8988T (cell line): Measurements from ENCODE around the gene RAB3C.
"Not testable (repeated sequence)": the region's sequence is repeated elsewhere in the genome, so short reads cannot be mapped to it uniquely, and the experiment has no call there.

Experiments used
- DNase-seq: peaks from one replicate; pipeline ENCODE4 v3.0.0; 2011

Gene RAB3C

GRCh38 chr5:58680503-58680902, 97.6 kb downstream of the RAB3C start:
- no peak for DNase-seq

- DNase-seq: no peak
These were observed 99.1 kb downstream of the RAB3C start for GRCh38 chr5:58681943-58682342.

DNA sequence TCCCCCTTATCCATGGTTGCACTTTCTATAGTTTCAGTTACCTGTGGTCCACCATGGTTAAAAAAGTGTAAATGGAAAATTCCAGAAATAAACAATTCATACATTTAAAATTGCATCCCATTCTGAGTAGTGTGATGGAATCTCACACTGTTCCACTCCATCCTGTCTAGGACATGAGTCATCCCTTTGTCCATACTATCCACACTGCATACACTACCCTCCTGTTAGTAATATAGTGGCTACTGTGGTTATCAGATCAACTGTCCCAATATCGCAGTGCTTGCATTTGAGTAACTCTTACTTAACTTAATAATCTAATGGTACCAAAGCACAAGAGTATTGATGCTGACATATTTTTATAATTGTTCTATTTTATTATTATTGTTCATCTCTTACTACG, 100.7 kb downstream of the RAB3C start:
- DNase-seq: no peak

- no peak for DNase-seq
These were observed 104.2 kb downstream of the RAB3C start for GRCh38 chr5:58687079-58687478.

- DNase-seq: no peak
These were observed 104.7 kb downstream of the RAB3C start for GRCh38 chr5:58687595-58687994.

DNA sequence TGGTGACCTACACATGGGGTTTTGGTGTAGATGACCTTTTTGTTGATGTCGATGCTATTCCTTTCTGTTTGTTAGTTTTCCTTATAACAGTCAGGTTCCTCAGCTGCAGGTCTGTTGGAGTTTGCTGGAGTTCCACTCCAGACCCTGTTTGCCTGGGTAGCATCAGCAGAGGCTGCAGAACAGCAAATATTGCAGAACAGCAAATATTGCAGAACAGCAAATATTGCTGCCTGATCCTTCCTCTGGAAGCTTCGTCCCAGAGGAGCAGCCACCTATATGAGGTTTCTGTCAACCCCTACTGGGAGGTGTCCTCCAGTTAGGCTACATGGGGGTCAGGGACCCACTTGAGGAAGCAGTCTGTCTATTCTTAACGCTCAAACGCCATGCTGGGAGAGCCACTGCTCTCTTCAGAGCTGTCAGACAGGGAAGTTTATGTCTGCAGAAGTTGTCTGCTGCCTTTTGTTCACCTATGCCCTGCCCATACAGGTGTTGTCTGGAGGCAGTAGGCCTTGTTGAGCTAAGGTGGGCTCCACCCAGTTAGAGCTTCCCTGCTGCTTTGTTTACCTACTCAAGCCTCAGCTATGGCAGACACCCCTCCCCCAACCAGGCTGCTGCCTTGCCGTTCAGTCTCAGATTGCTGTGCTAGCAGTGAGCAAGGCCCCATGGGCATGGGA, 116.3 kb downstream of the RAB3C start:
- DNase-seq: not testable (repeated sequence)

DNA sequence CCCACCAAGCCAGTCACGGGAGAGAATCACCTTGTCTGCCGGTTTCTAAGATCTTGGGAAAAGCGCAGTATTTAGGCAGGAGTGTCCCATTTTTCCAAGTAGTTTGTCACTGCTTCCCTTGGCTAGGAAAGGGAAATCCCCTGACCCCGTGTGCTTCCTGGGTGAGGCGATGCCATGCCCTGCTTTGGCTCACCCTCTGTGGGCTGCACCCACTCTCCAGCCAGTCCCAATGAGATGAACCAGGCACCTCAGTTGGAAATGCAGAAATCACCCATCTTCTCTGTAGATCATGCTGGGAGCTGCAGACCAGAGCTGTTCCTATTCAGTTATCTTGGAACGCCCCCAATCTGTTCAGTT, 116.9 kb downstream of the RAB3C start:
- no peak for DNase-seq

GRCh38 chr5:58703925-58704555, 121.2 kb downstream of the RAB3C start:
- no peak for DNase-seq

DNA sequence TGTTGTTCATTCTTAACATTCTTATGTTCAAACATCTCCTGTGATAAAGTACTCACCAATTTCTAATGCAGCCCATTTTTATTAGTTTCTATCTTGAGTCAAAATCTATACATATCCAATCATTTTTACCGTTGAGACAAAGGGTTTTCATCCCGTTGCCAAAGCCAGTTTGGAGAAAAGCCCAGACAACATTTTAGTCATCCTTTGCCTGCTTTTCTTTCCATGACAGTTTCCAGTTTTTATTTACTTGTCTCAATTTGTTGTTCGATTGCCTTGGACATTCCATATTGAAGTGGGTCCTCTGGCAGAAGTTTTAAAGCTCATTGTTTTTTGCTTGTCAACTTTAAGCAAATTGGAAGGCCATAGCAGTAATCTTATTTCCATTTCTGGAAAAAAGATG, 123.9 kb downstream of the RAB3C start:
- DNase-seq: no peak

GRCh38 chr5:58708456-58708855, 125.6 kb downstream of the RAB3C start:
- no peak for DNase-seq

GRCh38 chr5:58710425-58710824, 127.5 kb downstream of the RAB3C start:
- DNase-seq: not testable (repeated sequence)

- DNase-seq: no peak
These were observed 128.0 kb downstream of the RAB3C start for GRCh38 chr5:58710871-58711270.

- no peak for DNase-seq
These were observed 129.1 kb downstream of the RAB3C start for GRCh38 chr5:58711965-58712364.

DNA sequence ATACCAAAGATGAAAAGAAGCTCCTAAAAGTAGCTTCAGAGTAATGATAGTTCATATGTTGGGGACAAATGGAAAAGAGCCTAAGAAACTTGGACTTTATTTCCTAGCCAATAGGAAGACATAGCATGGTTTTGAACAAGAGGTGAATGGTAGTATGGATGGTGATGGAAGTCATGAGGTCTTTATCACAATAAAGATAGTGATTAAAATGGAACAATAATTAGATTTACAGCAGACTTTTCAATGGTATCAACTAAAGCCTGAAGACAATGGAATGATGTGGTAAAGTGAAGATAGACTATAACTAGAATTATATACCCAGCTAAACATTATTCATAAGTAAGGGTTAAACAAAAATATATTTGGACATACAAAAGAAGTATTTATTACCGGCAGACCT, 131.2 kb downstream of the RAB3C start:
- DNase-seq: no peak

DNA sequence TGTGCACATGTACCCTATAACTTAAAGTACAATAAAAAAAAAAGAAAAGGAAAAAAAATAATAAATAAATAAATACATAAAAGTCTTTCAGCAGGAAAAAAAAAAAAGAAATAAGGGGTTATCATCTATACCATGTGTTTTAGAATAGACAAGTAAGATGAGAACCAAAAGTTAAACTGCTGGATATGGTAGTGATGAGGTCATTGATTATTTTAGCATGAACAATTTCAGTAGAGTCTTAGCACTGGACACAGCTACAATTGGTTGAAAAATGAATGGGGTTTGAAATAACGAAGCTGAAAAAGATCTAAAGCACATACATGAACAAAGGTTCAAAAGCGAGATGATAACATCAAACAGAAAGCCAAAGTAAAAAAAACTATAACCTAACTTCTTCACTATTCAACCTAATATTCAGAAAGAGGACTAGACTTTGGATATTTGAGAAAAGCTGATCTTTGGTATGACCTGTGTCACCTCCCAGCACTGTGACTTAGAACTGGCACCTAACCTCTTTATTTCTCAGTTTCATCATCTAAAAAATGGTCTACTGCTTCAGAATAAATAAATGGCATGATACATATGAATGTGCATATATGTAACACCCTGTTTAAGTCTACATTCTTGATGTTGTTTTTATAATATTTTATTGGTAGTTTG, 133.3 kb downstream of the RAB3C start:
- no peak for DNase-seq

DNA sequence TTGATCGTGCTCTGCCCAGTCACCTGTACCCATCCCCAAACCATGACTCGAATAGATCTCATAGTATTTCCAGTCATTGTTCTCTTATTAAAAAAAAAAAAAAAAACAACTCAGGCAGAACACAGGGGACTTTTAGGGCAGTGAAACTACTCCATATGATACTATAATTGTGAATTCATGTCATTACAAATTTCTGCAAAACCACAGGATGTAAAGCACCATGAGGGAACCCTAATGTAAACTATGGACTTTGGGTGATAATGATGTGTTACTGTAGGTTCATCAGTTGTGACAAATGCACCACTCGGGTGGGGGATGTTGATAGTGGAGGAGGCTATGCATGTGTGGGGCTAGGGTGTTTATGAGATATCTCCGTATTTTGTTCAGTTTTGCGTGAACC, 133.8 kb downstream of the RAB3C start:
- DNase-seq: no peak

DNA sequence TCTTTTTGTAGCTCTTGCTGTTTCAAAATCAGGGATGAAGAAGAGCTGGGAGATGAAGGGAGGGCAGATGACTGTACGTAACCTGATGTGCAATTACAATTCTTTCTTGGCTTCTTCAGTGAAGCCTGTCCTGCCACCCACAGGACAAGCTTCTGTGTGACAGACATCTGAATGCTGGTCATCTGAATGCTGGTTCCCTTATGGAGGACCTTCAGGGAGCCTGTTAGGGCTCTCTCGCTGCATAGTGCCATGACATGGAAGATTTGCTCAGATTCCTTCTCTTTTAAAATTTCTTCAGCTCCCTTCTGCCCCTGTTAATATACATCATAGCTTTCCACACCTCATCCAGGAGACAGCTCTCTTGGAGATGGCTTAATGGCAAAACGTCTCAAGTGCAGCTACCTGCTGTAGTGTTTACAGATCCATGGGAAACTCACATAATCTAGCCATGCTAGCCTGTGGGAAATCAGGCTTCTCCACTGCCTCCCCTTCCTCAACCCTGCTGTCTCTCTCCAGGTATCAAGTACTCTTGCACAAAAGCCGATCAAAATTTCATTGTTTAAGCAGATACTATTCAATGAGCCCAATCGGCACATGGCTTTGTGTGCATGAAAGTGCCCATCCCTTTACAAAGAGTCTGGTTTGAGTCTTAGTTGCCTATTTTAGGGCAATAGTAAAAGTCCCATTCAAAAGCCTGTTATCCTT, 134.6 kb downstream of the RAB3C start:
- no peak for DNase-seq

DNA sequence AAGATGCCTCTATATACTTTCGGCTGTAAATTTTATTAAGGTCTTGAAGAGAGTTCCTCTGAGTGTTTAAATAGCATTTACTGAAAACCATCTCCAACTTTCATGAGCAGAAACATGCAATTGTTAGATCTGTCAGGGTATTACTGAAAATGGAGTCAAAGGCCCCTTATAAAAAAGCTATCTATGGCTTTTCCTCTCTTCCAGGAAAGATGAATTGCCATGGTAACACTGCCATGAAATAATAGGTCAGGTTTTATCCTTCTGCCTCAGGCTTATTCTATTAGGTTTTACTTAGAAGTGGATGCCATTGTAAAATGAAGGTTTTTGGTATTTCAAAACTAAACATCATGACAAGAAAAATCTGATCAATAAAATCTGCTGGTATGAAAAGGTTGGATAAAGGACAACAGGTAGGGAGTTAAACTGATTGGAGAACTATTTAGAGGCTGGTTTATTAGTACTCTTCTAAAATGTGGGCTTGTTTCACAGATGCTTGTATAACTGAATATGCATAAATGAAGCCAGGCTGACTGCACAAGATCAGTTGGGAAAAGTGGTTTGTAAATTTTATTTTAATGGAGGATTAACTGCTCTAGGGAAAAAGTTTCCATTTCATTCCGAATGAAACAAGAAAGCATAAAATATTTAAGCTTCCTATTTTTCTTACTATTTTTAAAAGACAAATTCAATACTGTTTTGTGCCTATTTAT, 135.5 kb downstream of the RAB3C start:
- no peak for DNase-seq

DNA sequence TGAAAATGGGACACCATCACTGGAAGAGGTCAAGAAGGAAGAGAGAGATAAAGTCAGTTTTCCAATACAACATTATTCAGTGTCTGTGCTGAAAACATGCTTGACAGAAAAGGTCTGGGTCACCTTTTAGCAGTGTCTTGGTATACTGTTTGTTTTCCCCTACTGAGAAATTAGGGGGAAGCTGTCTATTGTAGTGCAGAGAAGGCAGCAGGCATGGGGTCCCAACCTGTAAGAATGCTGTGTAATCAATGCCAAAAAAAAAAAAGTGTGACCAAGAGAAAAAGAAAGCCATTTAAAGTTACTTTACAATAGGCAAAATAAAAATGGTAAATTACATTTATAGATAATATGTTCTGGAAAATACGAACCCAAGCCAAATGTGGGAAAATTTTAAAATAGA, 139.3 kb downstream of the RAB3C start:
- DNase-seq: no peak

GRCh38 chr5:58724992-58725391, 142.1 kb downstream of the RAB3C start:
- no peak for DNase-seq

DNA sequence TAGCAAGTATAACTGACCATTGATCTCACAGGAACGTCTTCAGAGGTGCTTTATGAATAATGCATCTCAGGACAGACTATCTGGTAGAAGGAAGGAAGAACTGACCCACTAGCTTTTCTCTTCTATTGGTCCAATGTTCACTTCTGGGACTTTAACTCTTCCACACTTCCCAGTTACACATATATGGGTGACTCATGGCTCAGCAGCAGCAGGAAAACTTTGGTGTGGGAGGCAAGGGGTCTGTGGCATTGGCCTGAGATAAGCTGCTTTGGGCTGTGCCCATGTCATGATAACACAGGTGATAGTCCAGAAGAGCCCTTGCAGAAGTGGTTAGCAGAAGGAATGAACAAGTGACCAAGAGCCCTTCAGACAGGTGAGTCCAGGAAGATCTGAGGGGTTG, 148.8 kb downstream of the RAB3C start:
- DNase-seq: no peak

- DNase-seq: no peak
These were observed 152.8 kb downstream of the RAB3C start for GRCh38 chr5:58735637-58736036.

DNA sequence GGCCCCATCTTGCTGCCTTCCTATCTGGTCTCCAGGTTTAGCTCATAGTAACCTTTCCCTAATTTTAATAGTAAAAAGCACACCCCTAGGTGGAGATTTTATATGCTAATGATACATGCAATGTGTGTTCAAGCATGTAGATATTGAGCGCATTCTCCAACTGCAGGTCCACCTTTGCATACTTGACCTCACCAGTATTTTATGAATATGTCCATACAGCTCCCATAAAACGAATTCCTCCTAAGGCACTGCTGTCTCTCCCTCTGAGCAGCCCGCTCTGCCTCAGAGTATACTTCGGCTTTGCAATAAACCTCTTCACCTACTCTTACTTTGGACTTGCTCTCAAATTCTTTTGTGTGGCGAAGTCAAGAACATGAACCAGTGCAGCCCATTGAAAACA, 153.3 kb downstream of the RAB3C start:
- no peak for DNase-seq
